ELR (cell line): ENCODE results near the gene STK25.
"Not testable (repeated sequence)": the region's sequence is repeated elsewhere in the genome, so short reads cannot be mapped to it uniquely, and the experiment has no call there.

Experiments used
- DNase-seq: peaks from one replicate; pipeline ENCODE4 v3.0.0-alpha.2; 2015; ENCODE audit warnings: low read depth

STK25 gene

DNA sequence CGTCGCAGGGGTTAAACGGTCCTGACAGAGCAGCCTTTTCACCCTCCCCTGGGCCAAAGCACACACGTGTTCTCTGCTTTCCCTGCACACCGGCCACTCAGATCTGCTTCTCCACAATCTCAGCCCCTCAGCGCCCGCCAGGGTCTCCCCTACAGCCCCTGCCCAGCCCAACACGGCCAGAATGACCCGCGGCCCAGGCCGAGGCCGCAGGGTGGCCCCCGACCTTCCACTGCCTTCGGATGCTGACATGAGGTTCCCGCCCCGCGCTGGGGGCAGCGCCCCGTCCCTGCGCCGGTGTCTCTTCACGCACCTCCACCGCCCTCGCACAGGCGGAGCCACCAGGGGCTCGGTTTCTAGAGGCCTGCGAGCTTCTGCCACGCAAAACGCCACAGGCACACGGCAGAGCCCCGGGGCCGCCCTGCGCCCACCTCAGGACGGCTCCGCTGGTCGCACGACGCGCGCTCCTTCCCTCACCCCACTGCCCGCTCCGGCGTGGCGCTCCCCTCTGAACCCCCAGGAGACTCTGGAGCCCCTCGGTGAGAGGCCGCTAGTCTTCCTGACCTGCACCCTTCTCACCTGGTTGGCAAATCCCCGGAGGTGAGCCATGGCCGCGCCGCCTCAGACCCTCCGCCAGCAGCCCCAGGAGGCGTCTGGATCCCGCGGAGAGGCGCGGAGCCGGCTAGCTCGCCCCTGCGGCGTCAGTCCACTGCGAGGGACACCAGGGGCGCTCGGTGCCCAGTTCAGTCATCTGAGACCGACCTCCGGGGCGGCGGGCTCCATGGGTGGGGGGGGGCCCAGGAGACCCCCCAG, 749 bp downstream of the STK25 start:
- DNase-seq = peak; percentile 75

DNA sequence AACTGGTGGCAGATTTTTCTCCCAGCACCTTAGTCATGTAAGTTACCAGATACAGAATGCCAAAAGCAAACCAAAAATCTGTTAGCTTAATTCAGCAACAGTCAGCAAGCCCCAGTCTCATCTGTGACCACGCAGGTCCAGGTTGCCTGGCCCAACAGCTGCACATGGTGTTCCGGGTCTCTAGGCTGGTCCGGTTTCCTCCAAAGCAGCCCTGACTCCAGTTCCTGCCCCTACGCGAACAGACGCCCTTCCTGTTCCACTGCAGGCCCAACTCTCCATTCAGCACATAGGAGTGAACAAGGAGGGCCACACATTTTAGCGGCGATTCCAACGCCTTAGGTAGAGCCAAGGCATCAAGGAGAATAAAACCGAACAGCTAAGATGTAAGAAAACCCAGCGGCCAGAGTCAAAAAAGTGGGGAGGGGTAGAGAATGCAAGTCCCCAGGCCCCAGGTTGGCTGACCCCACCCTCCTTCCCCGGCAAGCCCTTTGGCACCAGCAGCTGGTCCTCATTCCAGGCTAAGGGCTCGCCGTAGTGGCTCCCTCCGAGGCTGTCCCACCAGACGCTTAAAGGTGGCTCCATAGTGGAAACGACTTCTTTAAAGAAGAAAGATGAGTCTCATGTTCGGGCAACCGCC, 1.5 kb downstream of the STK25 start:
- DNase-seq = peak; percentile 28

DNA sequence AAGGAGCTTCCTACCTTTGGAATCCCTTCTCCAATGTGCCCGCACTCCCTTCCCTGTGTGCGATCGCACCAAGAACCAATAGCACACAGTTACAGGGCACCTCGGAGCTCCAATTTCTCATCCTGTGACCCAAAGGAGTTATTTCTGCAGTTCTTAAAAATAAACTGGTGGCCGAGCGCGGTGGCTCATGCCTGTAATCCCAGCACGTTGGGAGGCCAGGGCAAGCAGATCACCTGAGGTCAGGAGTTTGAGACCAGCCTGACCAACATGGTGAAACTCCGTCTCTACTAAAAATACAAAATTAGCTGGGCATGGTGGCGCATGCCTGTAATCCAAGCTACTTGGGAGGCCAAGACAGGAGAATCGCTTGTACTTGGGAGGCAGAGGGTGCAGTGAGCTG, 2.1 kb downstream of the STK25 start:
- not testable (repeated sequence) for DNase-seq

DNA sequence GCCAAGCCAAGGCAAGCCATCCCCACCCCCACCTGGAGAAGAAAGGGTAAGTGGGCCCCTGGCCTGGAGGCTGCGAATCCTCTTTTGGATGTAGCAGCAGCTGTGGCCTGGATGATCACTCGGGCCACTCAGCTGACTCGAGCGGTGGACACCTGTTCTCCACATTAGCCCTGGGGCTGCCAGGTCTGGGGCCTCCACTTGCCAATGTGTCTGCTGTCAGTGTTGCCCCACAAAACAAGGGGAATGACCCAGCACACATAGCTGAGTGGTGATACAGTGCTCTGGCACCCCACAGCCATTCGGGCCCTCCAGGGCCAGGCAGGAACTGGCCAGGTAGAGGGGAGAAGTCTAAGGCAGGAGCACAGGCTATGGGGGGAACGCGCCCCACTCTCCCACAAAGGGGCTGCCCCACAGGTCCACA, 2.6 kb downstream of the STK25 start:
- no peak for DNase-seq

DNA sequence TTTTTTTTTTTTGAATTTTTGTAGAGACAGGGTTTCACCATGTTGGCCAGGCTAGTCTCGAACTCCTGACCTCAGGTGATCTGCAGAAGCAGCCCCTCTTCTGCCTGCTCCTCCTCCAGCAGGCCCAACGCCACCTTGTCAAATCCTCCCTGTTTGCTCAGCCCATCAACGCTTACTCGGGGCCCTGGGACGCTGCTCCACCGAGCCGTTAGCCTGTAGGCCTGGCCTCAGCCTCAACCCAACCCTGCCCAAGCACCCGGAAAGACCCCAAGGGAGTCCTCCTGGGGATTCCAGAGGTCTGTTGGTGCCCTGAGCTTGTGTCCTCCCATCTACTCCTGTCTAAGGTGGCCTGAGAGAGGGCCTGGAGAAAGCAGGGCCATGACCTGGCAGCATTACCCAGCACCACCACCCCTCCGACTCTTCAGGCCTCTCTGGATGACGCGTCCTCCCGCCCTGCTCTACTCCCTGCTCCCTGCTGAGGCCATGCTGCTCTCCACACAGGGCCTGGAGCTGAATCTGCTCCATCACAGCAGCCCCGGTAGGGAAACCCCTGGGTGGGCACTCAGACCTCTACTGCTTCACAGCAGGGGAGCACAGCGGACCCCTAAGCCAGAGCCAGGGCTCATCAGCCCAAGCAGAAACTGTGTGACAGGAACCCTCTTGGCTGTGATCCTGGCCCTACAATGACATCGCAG, 3.2 kb downstream of the STK25 start:
- no peak for DNase-seq

DNA sequence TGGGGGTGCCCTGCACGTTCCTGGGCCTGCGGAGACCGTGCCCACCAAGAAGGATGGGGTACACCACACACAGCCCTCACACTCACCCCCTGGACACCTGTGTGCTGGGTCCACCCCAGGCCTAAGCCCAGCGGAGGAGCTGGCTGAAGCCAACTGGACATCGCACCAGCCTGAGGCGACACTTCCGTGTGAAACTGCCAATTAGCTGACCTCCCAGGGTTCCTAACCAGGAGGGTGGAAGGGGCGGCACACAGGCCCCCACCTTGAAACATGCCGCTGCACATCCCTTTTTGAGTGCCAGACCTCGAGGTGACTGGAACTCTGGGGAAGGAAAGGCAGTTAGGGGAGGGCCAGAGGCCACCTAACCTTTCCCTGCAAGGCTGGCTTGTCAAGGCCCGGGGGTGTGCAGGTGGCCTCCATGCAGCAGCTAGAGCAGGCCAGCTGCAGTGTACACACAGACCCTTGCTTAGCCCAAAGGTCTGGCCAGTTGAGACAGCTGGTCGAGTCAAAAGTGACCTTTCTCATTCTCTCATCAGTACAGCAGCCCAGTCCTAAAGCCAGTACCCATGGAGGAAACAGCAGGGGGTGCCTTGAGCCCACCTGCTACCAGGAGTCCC, 4.5 kb downstream of the STK25 start:
- DNase-seq = no peak

DNA sequence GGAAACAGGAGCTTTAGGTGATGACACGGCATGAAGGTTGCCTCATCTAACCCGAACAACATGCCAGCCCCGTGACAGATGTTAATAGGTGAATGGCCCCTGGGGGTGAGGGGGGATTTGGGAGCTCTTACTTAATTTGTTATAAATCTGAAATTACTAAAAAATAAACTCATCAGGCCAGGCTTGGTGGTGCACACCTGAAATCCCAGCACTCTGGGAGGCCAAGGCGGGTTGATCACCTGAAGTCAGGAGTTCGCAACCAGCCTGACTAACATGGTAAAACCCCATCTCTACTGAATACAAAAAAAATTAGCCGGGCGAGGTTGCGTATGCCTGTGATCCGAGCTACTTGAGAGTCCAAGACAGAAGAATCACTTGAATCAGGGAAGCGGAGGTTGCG, 6.1 kb downstream of the STK25 start:
- no peak for DNase-seq

DNA sequence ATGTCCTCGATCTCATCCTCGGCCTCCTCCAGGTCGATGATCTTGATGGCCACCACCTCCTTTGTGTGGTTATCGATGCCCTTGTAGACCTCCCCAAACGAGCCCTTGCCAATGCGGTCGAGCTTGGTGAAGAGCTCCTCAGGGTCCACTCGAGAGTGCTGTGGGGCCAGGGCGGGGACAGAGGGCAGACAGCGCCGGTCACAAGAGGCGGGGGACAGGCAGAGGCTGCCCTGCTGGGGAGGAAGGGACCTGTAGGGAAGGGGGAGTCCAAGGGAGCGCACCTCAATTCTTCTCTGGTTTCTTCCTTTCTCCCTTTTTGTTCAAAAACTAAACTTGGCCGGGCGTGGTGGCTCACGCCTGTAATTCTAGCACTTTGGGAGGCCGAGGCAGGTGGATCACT, 6.8 kb downstream of the STK25 start:
- DNase-seq = no peak

DNA sequence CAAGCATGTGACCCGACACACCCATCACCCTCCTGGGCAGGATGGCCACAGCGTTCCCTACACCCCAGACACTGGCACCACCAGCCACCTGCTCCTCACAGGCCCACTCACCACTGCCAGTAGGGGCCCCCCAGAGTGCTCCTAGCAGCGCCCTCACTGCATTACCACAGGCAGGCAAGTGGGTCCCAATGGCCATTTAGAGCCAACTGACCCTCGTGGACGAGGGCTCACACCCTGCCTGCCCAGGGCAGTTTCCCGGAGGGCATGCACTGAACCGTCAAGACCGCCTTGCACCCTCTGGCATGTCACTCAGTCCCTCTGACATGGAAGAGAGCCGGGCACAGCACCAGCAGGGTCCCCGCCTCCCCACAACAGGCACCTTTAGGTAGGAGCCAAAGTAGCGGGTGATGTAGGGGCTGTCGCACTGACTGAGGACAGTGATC, 7.3 kb downstream of the STK25 start:
- DNase-seq = no peak

DNA sequence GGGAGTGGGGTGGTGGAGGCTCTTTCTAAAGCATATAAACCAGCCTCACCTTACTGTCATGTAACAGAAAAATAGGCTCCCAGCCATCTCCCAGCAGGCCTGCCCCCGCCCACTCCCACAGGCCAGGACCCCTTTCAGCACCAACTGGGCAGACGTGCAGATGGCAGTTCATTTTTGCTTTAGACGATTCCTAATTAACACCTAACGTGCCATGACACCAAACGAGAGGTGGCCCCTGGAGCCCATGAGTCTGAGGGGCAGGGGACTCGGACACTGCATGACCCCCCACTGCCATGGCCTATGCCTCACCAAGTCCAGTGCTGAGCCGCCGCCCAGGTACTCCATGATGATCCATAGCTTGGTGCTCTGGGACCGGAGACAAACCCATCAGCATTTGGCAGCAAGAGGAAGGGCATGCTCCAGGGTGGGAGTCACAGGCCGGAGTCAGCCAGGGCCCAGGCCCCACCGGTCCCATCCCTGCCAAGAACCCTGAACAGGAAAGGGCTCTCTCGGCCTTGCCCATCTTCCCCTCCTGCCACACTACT, 7.9 kb downstream of the STK25 start:
- DNase-seq = no peak

DNA sequence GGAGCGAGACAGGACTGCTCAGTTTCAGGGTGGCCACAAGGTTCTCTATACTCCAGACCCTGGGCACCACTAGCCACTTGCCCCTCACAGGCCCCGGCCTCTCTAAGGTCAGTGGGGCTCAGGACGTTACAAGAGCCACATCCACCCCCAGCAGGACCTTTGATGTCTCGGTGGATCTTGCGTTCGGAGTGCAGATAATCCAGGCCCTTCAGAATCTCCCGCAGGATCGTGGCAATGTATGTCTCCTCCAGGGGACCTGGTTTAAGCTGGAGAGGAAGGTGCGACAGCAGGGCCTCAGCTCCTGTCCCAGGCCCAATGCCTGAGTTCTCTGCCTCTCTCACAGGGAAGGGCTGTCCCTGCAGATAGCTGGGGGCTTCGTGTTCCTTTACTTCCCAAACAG, 8.4 kb downstream of the STK25 start:
- DNase-seq = no peak

DNA sequence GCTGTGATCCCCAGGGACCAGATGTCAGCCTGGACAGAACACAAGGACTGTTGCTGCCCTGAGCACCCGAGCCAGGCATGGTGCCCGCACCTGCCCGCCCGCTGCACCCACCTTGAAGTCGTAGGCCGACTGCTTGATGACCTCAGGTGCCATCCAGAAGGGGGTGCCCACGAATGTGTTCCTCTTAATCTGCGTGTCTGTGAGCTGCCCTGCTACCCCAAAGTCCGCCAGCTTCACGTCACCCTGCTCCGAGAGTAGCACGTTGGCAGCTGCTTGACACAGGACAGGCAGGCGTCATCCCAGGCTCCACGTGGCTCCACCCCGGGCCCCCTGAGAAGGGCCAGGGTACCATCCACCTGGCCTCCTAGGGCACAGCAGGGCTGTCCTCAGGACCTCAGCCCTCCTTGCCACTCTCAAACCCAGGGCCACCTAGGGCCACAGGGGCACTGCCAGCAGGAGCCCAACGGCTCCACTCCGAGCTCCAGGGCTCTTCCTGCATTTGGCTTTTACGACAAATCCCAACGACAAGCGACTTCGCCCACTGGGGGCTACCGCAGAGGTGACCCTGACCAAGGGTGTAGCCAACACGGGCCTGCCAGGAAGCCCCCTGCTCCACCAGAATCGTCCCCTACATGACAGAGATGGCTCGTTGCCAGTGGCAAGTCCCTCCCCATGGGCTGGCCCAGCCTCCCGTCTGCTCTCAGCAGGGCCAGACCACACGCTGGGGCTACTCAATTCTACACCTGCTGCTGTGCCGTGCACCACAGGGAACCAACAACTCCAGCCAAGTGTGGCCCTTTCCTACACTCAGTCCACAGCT, 9.0 kb downstream of the STK25 start:
- no peak for DNase-seq

DNA sequence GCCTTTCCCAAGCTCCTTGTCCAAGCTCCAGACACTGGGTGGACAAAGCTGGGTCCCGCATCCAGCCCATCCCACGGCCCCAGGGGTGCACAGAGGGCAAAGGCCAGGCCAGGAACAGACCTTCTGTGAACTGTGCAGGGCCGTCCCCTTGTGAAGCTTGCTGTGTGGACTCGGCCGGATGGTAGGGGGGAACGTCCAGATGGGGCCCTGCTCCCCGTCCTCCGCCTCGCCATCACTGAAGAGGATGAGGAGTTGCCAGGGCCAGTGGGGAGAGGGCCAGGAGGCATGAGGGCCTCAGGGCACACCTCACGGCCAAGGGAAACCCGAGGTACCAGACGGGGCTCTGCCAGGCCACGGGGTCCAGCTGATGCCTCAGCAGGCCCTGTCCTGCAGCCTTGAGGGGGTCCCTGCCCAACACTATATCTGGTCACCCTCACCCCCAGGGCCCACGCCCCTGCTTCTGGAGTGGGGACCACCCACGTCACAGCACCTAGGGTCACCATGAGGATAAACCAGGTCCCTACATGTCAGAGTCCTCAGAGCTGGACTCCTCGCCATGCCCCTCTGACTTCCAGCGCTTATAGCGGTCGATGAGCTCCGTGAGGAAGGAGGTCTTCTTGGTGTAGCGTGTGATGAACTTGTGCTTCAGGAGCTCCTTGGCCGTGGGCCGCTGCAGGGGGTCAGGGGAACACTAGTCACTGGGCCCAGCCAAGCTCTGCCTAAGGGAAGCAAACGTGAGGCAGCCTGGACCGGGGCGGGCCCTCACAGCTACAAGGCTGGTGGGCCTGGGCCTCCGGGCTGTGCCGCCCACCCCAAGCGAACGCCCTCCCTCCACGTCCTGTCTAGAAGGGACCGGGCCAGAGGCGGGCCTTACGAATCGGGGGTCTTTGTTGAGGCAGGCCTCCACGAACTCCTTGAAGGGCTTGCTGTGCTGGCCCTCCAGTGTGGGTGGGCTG, 10.0 kb downstream of the STK25 start:
- no peak for DNase-seq

DNA sequence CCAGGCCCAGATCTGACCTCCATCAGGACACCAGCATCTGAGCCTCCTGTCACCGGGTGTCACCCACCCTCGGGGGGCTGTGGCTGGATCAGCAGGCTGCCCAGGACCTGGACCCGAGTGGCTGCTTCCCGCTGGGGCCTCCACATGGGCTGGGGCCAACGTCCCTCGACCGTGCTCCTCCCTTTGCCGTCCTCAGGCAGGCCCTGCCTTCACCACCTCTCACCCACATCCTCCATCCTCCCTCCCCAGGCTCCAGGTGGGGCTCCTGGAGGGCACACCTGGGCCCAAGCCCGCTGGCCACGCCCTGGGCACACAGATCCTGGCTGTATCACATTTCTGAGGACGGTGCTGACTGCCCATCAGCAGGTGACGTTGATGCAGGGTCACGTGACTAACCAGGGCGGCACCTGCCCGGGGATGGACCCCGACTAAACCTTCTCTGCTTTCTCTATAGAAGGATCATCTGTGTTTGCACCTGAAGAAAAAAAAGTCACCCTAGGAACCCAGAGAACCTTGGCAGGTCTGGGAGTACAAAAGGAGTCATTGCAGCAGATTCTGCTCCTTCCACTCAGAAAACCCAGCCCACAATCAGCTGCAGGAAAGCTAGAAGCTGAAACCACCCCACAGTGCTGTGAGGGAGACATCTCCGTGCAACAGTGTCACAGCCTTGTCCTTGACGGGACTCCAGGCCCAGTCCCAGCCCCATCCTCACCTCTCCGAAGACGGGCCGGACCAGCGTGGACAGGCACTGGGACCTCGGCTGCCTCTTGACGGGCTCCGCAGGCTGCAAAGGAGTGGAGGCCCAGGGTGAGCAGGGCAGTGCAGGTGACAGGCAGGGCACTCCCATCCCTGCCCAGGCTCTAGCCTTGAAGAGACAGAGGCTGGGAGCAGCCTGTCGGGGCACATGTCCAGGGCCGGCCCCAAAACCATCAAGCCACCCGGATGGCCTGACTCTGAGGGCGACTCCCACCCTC, 11.2 kb downstream of the STK25 start:
- no peak for DNase-seq

DNA sequence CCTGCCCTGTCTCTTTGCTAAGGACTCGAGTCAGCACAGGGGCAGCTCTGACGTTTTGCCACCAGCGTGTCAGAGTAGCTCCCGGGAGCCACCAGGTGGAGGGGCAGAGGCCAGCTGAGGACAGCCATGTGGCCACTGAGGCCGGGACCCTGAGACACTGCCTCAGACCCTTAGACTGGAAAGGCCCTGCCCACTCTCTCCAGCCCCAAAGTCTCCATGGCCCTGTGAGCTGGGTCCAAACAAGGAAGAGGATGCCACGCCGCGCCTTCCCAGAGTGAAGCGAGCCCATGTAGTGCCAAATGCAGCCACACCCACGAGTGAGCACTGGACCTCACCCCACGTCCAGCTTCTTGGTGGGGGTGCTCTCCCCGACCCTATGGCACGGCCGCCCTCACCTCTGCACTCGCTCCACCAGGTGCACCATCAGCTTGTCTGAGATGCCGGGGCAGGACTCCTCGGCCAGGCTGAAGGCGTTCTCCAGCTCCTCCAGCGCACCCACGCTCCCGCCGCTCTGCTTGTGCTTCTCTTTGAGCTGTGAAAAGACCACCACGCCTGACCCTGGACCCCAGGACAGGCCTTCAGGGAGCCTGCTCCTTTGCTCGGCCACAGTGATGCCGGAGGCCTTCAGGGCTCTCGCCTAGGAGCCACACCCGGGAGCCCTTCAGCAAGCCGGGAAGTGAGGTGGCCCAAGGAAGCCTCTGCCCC, 12.2 kb downstream of the STK25 start:
- DNase-seq = no peak

DNA sequence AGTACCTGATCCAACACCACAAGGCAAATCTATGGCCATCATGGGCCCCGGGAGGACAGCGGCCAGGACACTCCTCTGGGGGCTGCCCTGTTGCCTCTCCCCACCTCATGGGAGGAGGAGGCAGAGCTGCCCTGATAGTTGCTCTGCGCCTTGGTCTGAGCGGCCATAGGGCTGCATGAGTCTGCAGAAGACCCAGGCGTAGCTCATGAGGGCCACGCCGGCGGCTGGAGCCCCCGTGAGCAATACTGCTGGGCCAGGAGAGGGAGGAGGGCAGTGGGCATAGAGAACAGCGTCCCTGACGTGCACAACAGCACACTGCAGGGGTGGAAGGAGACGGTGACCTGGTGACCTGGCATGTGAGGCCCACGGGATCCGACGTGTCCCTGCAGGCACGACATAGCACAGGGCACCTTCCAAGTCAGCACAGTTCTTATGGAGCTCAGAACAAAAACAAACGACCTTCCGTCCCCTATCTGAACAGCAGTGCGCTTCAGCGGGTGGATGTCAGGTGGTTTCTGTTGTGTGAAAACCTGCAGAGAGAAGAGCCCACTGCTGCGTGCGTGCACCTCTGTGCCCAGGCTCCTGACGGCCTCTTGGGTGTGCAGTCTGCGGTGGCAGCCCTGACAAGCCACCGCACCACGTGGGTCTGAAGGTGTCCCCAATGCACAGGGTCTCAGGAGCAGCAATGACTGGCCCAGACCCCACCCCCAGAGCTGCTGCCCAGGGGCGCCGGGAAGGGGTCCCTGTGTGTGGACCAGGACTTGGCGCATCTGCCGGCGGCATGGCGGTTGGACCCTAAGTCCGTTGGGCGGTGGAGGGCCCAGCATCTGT, 13.0 kb downstream of the STK25 start:
- no peak for DNase-seq

DNA sequence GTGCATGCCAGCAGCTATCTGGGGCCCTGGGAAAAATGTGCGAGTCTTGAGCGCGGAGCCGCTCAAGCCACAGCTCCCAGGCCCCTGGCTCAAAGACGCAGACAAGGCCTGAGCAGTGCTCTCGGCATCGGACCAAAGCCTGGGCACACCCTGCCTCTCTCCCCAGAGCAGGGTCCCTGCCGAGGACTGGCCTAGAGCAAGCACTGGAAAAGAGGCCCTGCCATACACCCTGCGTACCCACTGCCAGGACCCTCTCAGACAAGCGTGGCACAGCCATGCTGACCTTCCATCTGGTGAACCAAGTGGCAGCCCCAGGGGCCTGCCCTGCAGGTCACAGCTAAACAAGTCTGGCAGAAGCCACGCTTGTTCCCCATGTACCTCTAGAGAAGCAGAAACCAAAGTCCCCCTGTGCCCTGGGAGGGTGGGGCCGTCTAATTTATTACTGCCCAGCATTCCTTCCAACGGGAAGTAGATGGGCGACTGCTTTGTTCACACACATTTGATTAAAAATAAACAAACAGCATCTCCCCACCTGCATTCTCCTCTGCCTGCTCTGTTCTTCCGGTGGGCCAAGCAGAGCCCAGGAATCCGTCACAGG, 14.0 kb downstream of the STK25 start:
- DNase-seq = no peak
